SK-N-MC (cell line): Measurements from ENCODE around the gene GALP.

ENCODE experiments used
- EZH2 ChIP-seq: fragments of 200-600 bp; sonication (generic); IDR thresholded peaks from one replicate; pipeline ENCODE4 v1.6.1; 2017; ENCODE audit warnings: antibody characterized with exemption
- POLR2AphosphoS5 ChIP-seq: IDR thresholded peaks from 2 replicates; pipeline ENCODE4 v1.6.1; 2012; ENCODE audit warnings: mild to moderate bottlenecking, low read depth, low read length, borderline replicate concordance

- TF ChIP-seq POLR2AphosphoS5: no peak
- TF ChIP-seq EZH2: no peak
Measured at GRCh38 chr19:56137405-56137804, 38.4 kb upstream of the GALP start.
